Ovary (tissue), 9 donors: ENCODE results near the gene ZNF45. TPM values are rescaled to one million over a fixed set of nuclear protein-coding genes. Genes with fewer than 3 reads are reported as not detected.

Experiments used
- DNase-seq, 5 donors: peaks; one replicate each; pipeline ENCODE4 v3.0.0-alpha.2; 2019 to 2020
- H3K27ac ChIP-seq, 2 donors: fragments of 200-600 bp; one replicate each; pipeline versions ENCODE4 v1.5.1 to v1.8.0; 2019 to 2022
- H3K27me3 ChIP-seq: fragments of 200-600 bp; one replicate; pipeline ENCODE4 v1.8.0; 2022
- H3K36me3 ChIP-seq: fragments of 200-600 bp; sonication (generic); one replicate; pipeline ENCODE4 v1.5.1; 2019
- H3K4me1 ChIP-seq: one replicate; pipeline ENCODE4 v1.8.1; 2013; ENCODE audit warnings: mild to moderate bottlenecking, moderate library complexity; ENCODE audit not compliant: insufficient read depth
- H3K4me3 ChIP-seq: fragments of 200-600 bp; sonication (generic); one replicate; pipeline ENCODE4 v1.5.1; 2017
- H3K9me3 ChIP-seq, 2 donors: fragments of 200-600 bp in 1 of 2; sonication (generic) in 1 of 2; one replicate each; pipeline versions ENCODE4 v1.5.1 to v1.8.1; 2013 to 2019; ENCODE audit warnings: mild to moderate bottlenecking in 1 of 2, moderate library complexity in 1 of 2
- CTCF ChIP-seq, 3 donors: fragments of 450-650 bp in 2 of 3; fragments of 200-600 bp in 1 of 3; IDR thresholded peaks; one replicate each; pipeline versions ENCODE4 v1.5.1 to v1.8.0; 2016 to 2022; ENCODE audit warnings: antibody characterized with exemption in 3 of 3, mild to moderate bottlenecking in 1 of 3
- EP300 ChIP-seq: sonication (generic); formaldehyde crosslinking; IDR thresholded peaks from one replicate; pipeline ENCODE4 v1.6.1; 2017; ENCODE audit warnings: antibody characterized with exemption
- POLR2A ChIP-seq: fragments of 450-650 bp; IDR thresholded peaks from one replicate; pipeline ENCODE4 v1.6.1; 2017; ENCODE audit warnings: antibody characterized with exemption, mild to moderate bottlenecking, moderate library complexity
- WGBS, 3 donors: extraction: QIAGEN DNeasy Blood & Tissue Kit in 1 of 3; methylation state at CpG; one replicate each; pipeline versions ENCODE4 v1.1.5 to v1.1.7; 2013 to 2017; 5-methylcytosine and 5-hydroxymethylcytosine counted together
- intact Hi-C, 4 donors: fragments of 100-400 bp; cut with DNase I; formaldehyde crosslinking; loops; one replicate each; pipeline versions ENCODE4 v1.11.0 to v1.15.1; 2022 to 2023
- polyA plus RNA-seq, 2 donors: library from polyadenylated mRNA; stranded (reverse); fragments of 200-250 nt in 1 of 2; fragments of 350-450 nt in 1 of 2; fragmentation: Illumina TruSeq in 1 of 2; extraction: RNeasy Lipid Tissue Mini Kit (QIAGEN cat#74804) in 1 of 2; gene quantifications; one replicate each; pipeline ENCODE4 v1.2.3, GENCODE V29; 2013 to 2014
- total RNA-seq, 7 donors: library from RNA; depleted of rRNA in 2 of 7; stranded (reverse); fragments of >200 nt in 2 of 7; fragmentation: NEBNext Ultra II Directional in 3 of 7; extraction: Animal tissue kit (Norgen Biotek cat#: 25700) in 3 of 7; gene quantifications; one replicate each; pipeline versions ENCODE4 v1.1.0 to v1.2.4, GENCODE V29; 2016 to 2023
- donor health status: DM: no; HTN: no; CAD: no; lungs with moderate emphysema.
- donor health status: DM: no; HTN: no; CAD: no.
- donor health status: Bipolar disorder and iron deficiency.
- donor health status: DM: yes; HTN: yes; CAD: no.
- donor health status: DM: no; HTN: no; CAD: no.
- donor health status: DM: yes; HTN: yes; CAD: no.

Gene ZNF45
- total and polyA plus RNA-seq, 9 donors: 7.0 to 18.8 (median 13.5) TPM

GRCh38 chr19:43976732-43977131, 41.6 kb upstream of the ZNF45 start:
- Histone ChIP-seq H3K4me3 (no peak overlapping the region), H3K36me3 (no peaks in the 10 kb centered on the region), H3K27me3 (no peaks in the 10 kb centered on the region), H3K9me3 (peaks cover 0 to 11% of the 10 kb centered on the region in 2 donors), H3K27ac (no peak overlapping the region), H3K4me1 (no peaks in the 10 kb centered on the region)
- TF ChIP-seq CTCF (IDR thresholded peaks at IDR 0.05) (no peak), EP300 (no peak), POLR2A (no peak)
- no peak for DNase-seq
- 87 to 90% (median 87%) methylated on average over 1 of the region's 1 CpG for WGBS, 3 donors
- intact Hi-C loops: no loop called here

GRCh38 chr19:43966079-43966694, 31.1 kb upstream of the ZNF45 start:
- WGBS, 3 donors: 97 to 100% (median 98%) methylated on average over 3 of the region's 3 CpGs
- TF ChIP-seq POLR2A (no peak), EP300 (no peak)
- Histone ChIP-seq H3K36me3 (peaks cover 12% of the 10 kb centered on the region), H3K9me3 (peaks cover 36 to 80% of the 10 kb centered on the region in 2 donors), H3K27me3 (no peaks in the 10 kb centered on the region), H3K4me3 (no peak overlapping the region), H3K27ac (no peak overlapping the region), H3K4me1 (no peaks in the 10 kb centered on the region)
- intact Hi-C loops: no loop called here
- no peak for DNase-seq

DNA sequence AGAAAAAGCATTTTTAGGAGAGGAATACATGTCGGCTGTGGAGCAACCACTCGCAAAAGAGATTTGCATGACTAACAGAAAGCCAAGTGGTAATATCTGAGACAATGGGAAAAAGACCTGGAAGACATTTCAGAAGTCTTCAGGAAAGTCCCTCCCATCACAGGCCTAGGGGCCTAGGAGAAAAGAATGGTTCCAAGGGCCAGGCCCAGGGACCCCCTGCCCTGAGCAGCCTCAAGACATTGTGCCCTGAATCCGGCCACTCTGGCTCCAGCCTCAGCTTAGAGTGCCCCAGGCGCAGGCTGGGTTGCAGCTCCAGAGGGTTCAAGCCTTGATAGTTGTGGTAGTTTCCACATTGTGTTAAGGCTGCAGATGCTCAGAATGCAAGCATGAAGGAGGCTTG, 25.3 kb upstream of the ZNF45 start:
- Histone ChIP-seq H3K27ac (no peak overlapping the region), H3K27me3 (no peaks in the 10 kb centered on the region), H3K36me3 (peaks cover 7% of the 10 kb centered on the region), H3K9me3 (peaks cover 12 to 58% of the 10 kb centered on the region in 2 donors), H3K4me3 (no peak overlapping the region), H3K4me1 (no peaks in the 10 kb centered on the region)
- intact Hi-C loops: no loop called here
- DNase-seq: no peak
- no peak for TF ChIP-seq POLR2A
- no peak for TF ChIP-seq CTCF (IDR thresholded peaks at IDR 0.05)
- no peak for TF ChIP-seq EP300
- 72 to 73% (median 73%) methylated on average over 4 of the region's 4 CpGs for WGBS, 3 donors

DNA sequence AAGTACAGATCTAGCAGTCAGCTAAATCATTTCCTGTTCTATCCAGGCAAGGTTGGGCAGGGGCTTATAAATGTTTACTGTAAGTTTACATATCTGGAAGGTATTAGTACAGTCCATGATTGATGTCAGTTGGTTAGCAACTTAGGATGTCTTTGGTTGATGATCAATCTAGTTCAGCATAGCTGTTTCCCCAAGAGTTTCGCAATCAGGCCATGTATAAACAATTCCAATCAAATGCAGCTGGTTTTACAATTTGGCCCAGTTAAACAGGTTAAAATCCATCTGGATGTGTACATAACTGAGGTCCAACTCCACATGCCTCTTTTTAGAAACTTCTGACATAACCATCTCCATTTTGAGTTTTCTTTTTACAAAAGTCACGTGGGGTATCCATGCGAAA, 22.8 kb upstream of the ZNF45 start:
- H3K27me3 ChIP-seq: no peaks in the 10 kb centered on the region
- no peaks in the 10 kb centered on the region for H3K4me1 ChIP-seq
- intact Hi-C loops: no loop called here
- 95 to 98% (median 97%) methylated on average over 3 of the region's 3 CpGs for WGBS, 3 donors
- no peak overlapping the region for H3K27ac ChIP-seq
- TF ChIP-seq EP300: no peak
- no peak for TF ChIP-seq CTCF (IDR thresholded peaks at IDR 0.05)
- TF ChIP-seq POLR2A: no peak
- no peak overlapping the region for H3K4me3 ChIP-seq
- DNase-seq: no peak
- H3K36me3 ChIP-seq: no peaks in the 10 kb centered on the region
- peaks cover 5 to 49% of the 10 kb centered on the region in 2 donors for H3K9me3 ChIP-seq

GRCh38 chr19:43956827-43957226, 21.7 kb upstream of the ZNF45 start:
- Histone ChIP-seq H3K27me3 (no peaks in the 10 kb centered on the region), H3K27ac (no peak overlapping the region), H3K4me1 (no peaks in the 10 kb centered on the region), H3K36me3 (no peaks in the 10 kb centered on the region), H3K9me3 (peaks cover 5 to 44% of the 10 kb centered on the region in 2 donors), H3K4me3 (no peak overlapping the region)
- no peak for DNase-seq
- WGBS, 3 donors: 94 to 98% (median 96%) methylated on average over 3 of the region's 3 CpGs
- no peak for TF ChIP-seq EP300
- TF ChIP-seq POLR2A: no peak
- no peak for TF ChIP-seq CTCF (IDR thresholded peaks at IDR 0.05)
- intact Hi-C loops: no loop called here
